H9 (cell line): ENCODE data around the gene HES6. TPM values are rescaled to one million over a fixed set of nuclear protein-coding genes. Genes with fewer than 3 reads are reported as not detected.

Experiments
- DNase-seq: peaks from one replicate; pipeline ENCODE4 v3.0.0-alpha.2; 2017
- H2AFZ ChIP-seq: one replicate; pipeline ENCODE4 v1.6.1; 2013; ENCODE audit warnings: mild to moderate bottlenecking, low read length, control low read depth, moderate library complexity
- H2AK5ac ChIP-seq: 2 replicates; pipeline ENCODE4 v1.6.1; 2013; ENCODE audit warnings: low read length, control low read depth, mixed read lengths; ENCODE audit not compliant: insufficient read length
- H2BK120ac ChIP-seq: one replicate; pipeline ENCODE4 v1.6.1; 2013; ENCODE audit warnings: low read depth, mild to moderate bottlenecking, low read length, control low read depth, inconsistent platforms; ENCODE audit not compliant: poor library complexity, severe bottlenecking
- H2BK12ac ChIP-seq: 2 replicates; pipeline ENCODE4 v1.6.1; 2013; ENCODE audit warnings: low read length, control low read depth, mixed read lengths, low read depth; ENCODE audit not compliant: insufficient read length
- H2BK15ac ChIP-seq: 2 replicates; pipeline ENCODE4 v1.6.1; 2013; ENCODE audit warnings: low read depth, low read length, control low read depth
- H2BK20ac ChIP-seq: one replicate; pipeline ENCODE4 v1.6.1; 2013; ENCODE audit warnings: low read depth, mild to moderate bottlenecking, low read length, control low read depth, inconsistent platforms; ENCODE audit not compliant: poor library complexity, severe bottlenecking
- H2BK5ac ChIP-seq: 2 replicates; pipeline ENCODE4 v1.6.1; 2013; ENCODE audit warnings: low read length, control low read depth, mixed read lengths; ENCODE audit not compliant: insufficient read length
- H3K14ac ChIP-seq: 2 replicates; pipeline ENCODE4 v1.6.1; 2013; ENCODE audit warnings: low read length, control low read depth; ENCODE audit not compliant: insufficient read depth
- H3K18ac ChIP-seq: 2 replicates; pipeline ENCODE4 v1.6.1; 2013; ENCODE audit warnings: low read depth, mild to moderate bottlenecking, mixed read lengths, low read length, control low read depth; ENCODE audit not compliant: insufficient read length
- H3K23ac ChIP-seq: 2 replicates; pipeline ENCODE4 v1.6.1; 2013; ENCODE audit warnings: low read length, control low read depth, mixed read lengths, low read depth; ENCODE audit not compliant: insufficient read length
- H3K23me2 ChIP-seq: 2 replicates; pipeline ENCODE4 v1.6.1; 2013; ENCODE audit warnings: low read depth, mild to moderate bottlenecking, mixed read lengths, low read length, control low read depth; ENCODE audit not compliant: insufficient read length, poor library complexity, severe bottlenecking
- H3K27ac ChIP-seq: 2 replicates; pipeline ENCODE4 v1.5.1; 2013; ENCODE audit warnings: low read length, control low read depth, mixed read lengths, low read depth; ENCODE audit not compliant: insufficient read length
- H3K27me3 ChIP-seq: 2 replicates; pipeline ENCODE4 v1.6.1; 2013; ENCODE audit warnings: low read length, control low read depth, inconsistent platforms; ENCODE audit not compliant: insufficient read depth
- H3K4ac ChIP-seq: 2 replicates; pipeline ENCODE4 v1.6.1; 2013; ENCODE audit warnings: low read depth, mild to moderate bottlenecking, control low read depth, inconsistent platforms, low read length, moderate library complexity
- H3K4me1 ChIP-seq: 2 replicates; pipeline ENCODE4 v1.6.1; 2013; ENCODE audit warnings: low read length, control low read depth, inconsistent platforms; ENCODE audit not compliant: insufficient read depth
- H3K4me2 ChIP-seq: 2 replicates; pipeline ENCODE4 v1.6.1; 2013; ENCODE audit warnings: low read length, control low read depth, mixed read lengths; ENCODE audit not compliant: insufficient read length, insufficient read depth
- H3K56ac ChIP-seq: 2 replicates; pipeline ENCODE4 v1.6.1; 2013; ENCODE audit warnings: low read depth, mild to moderate bottlenecking, mixed read lengths, low read length, control low read depth; ENCODE audit not compliant: insufficient read length
- H3K79me1 ChIP-seq: 2 replicates; pipeline ENCODE4 v1.6.1; 2013; ENCODE audit warnings: low read depth, mild to moderate bottlenecking, moderate library complexity, low read length, control low read depth, inconsistent platforms; ENCODE audit not compliant: insufficient read depth, poor library complexity, severe bottlenecking
- H3K79me2 ChIP-seq: 2 replicates; pipeline ENCODE4 v1.6.1; 2013; ENCODE audit warnings: low read length, control low read depth, inconsistent platforms; ENCODE audit not compliant: insufficient read depth
- H3K9ac ChIP-seq: 2 replicates; pipeline ENCODE4 v1.6.1; 2013; ENCODE audit warnings: low read length, control low read depth, mixed read lengths; ENCODE audit not compliant: insufficient read length; ENCODE audit errors: extremely low read depth
- H3K9me3 ChIP-seq: one replicate; pipeline ENCODE4 v1.6.1; 2013; ENCODE audit warnings: low read depth, low read length, inconsistent platforms; ENCODE audit not compliant: control insufficient read depth
- H3T11ph ChIP-seq: one replicate; pipeline ENCODE4 v1.6.1; 2013; ENCODE audit warnings: mild to moderate bottlenecking, low read length, control low read depth, inconsistent platforms
- H4K20me1 ChIP-seq: one replicate; pipeline ENCODE4 v1.6.1; 2013; ENCODE audit not compliant: control insufficient read depth, insufficient read length, insufficient read depth
- H4K5ac ChIP-seq: 2 replicates; pipeline ENCODE4 v1.6.1; 2013; ENCODE audit warnings: low read depth, mild to moderate bottlenecking, mixed read lengths, low read length, control low read depth; ENCODE audit not compliant: insufficient read length
- H4K8ac ChIP-seq: replicated peaks from 2 replicates; pipeline ENCODE4 v1.6.1; 2013; ENCODE audit warnings: low read length, control low read depth, mixed read lengths, low read depth; ENCODE audit not compliant: insufficient read length
- H4K91ac ChIP-seq: 2 replicates; pipeline ENCODE4 v1.6.1; 2013; ENCODE audit warnings: low read depth, mild to moderate bottlenecking, moderate library complexity, mixed read lengths, low read length, control low read depth; ENCODE audit not compliant: insufficient read length
- H3K27ac Mint-ChIP-seq, 3 experiments: 2 replicates in 2 of 3; 3 replicates in 1 of 3; pipeline ENCODE4 v1.8.0; 2020 to 2021; ENCODE audit warnings: mixed read lengths in 3 of 3, mild to moderate bottlenecking in 1 of 3, moderate library complexity in 1 of 3
- H3K27me3 Mint-ChIP-seq: 2 replicates; pipeline ENCODE4 v1.8.0; 2021; ENCODE audit warnings: low read depth, mild to moderate bottlenecking, moderate library complexity, mixed read lengths
- H3K36me3 Mint-ChIP-seq, 3 experiments: 2 replicates in 2 of 3; 3 replicates in 1 of 3; pipeline ENCODE4 v1.8.0; 2020 to 2021; ENCODE audit warnings: low read depth in 3 of 3, mixed read lengths in 3 of 3; ENCODE audit not compliant: insufficient read depth in 1 of 3
- H3K4me1 Mint-ChIP-seq, 2 experiments: 2 replicates each; pipeline ENCODE4 v1.8.0; 2020; ENCODE audit warnings: mixed read lengths in 2 of 2
- H3K4me3 Mint-ChIP-seq, 2 experiments: 2 replicates in 1 of 2; 3 replicates in 1 of 2; pipeline ENCODE4 v1.8.0; 2020 to 2021; ENCODE audit warnings: mild to moderate bottlenecking in 2 of 2, mixed read lengths in 2 of 2, moderate library complexity in 1 of 2
- H3K9me3 Mint-ChIP-seq, 2 experiments: 2 replicates in 1 of 2; 3 replicates in 1 of 2; pipeline ENCODE4 v1.8.0; 2020; ENCODE audit warnings: mild to moderate bottlenecking in 2 of 2, mixed read lengths in 2 of 2, moderate library complexity in 1 of 2
- CTCF ChIP-seq: fragments of 200-600 bp; sonication (generic); conservative IDR thresholded peaks from 3 replicates; pipeline ENCODE4 v1.8.0; 2021; ENCODE audit warnings: antibody characterized with exemption, mild to moderate bottlenecking
- WGBS: extraction: QIAGEN DNeasy Blood & Tissue Kit; methylation state at CpG from one replicate; pipeline ENCODE4 v1.1.7; 2013; ENCODE audit warnings: missing lambda C conversion rate, low lambda C conversion rate, mixed read lengths; ENCODE audit not compliant: insufficient read length; ENCODE audit errors: extremely low coverage; 5-methylcytosine and 5-hydroxymethylcytosine counted together
- total RNA-seq: library from RNA; stranded (reverse); gene quantifications from 2 replicates; pipeline ENCODE4 v1.2.1, GENCODE V29; 2021

The HES6 gene
- total RNA-seq, 1 experiment from 2014 or later, result 27.1 TPM

- no peaks in the 10 kb centered on the region for H3K9me3 ChIP-seq
- no peak overlapping the region for H2BK20ac ChIP-seq
- no peaks in the 10 kb centered on the region for H4K20me1 ChIP-seq
- H3K23ac ChIP-seq, result no peak overlapping the region
- H3K4me1 ChIP-seq, result peaks cover 3% of the 10 kb centered on the region; the same call in 1 of the 2 replicates
- H3K23me2 ChIP-seq, result peaks cover 4% of the 10 kb centered on the region
- H4K5ac ChIP-seq, result no peak overlapping the region
- no peak overlapping the region for H3K27ac ChIP-seq
- H3K27ac Mint-ChIP-seq, result no peak overlapping the region
- H3K27me3 ChIP-seq, result peaks cover 5% of the 10 kb centered on the region; the same call in 1 of the 2 replicates
- H2BK5ac ChIP-seq, result no peak overlapping the region
- no peak overlapping the region for H2BK120ac ChIP-seq
- H4K91ac ChIP-seq, result no peak overlapping the region
- H3K4me2 ChIP-seq, result no peak overlapping the region
- no peak overlapping the region for H3K9ac ChIP-seq
- H2BK12ac ChIP-seq, result no peak overlapping the region
- no peak overlapping the region for H3K14ac ChIP-seq
- H3K18ac ChIP-seq, result no peak overlapping the region
- H2BK15ac ChIP-seq, result no peak overlapping the region
- peaks cover 2 to 3% of the 10 kb centered on the region in 2 experiments; a peak in 3 of 5 replicates for H3K9me3 Mint-ChIP-seq
- H3K56ac ChIP-seq, result no peak overlapping the region
- WGBS, result no CpG with 5 or more reads among the region's 7 CpGs
- H3K4me3 Mint-ChIP-seq, result no peak overlapping the region; a peak in 2 of 5 replicates
- H3K4ac ChIP-seq, result no peak overlapping the region
- DNase-seq, result no peak
- no peak overlapping the region for H2AK5ac ChIP-seq
- H3T11ph ChIP-seq, result no peak overlapping the region
- H3K36me3 Mint-ChIP-seq, result peaks cover 14 to 18% (median 16%) of the 10 kb centered on the region in 3 experiments
- H4K8ac ChIP-seq, result no peak overlapping the region
- H3K4me1 Mint-ChIP-seq, result peaks cover 12 to 18% of the 10 kb centered on the region in 2 experiments
- no peak for TF ChIP-seq CTCF
- H3K79me1 ChIP-seq, result no peaks in the 10 kb centered on the region
- H3K27me3 Mint-ChIP-seq, result peaks cover 24% of the 10 kb centered on the region
- no peak overlapping the region for H2AFZ ChIP-seq
- no peaks in the 10 kb centered on the region; the same call in 1 of the 2 replicates for H3K79me2 ChIP-seq
These were observed 3.1 kb upstream of the HES6 start for GRCh38 chr2:238242731-238243495.
